ENCODE results near the gene LRCH1. TPM values are rescaled to one million over a fixed set of nuclear protein-coding genes. Genes with fewer than 3 reads are reported as not detected.
A peak's percentile ranks its signal among the peaks of the same experiment; 100 is the strongest.

LRCH1 gene
- polyA plus RNA-seq, 1 donor: 16.3 TPM

- Histone ChIP-seq H3K9me3 (ENCODE audit: control insufficient read depth, low read depth, low read length) (no peaks in the 10 kb centered on the region), H3K4me3 (ENCODE audit: low read length) (no peak overlapping the region), H3K27ac (ENCODE audit: low read length) (no peak overlapping the region), H3K36me3 (ENCODE audit: control insufficient read depth, insufficient read depth, low read length) (no peaks in the 10 kb centered on the region), H3K27me3 (ENCODE audit: control insufficient read depth, insufficient read depth, low read length) (no peaks in the 10 kb centered on the region), H3K4me1 (ENCODE audit: control insufficient read depth, insufficient read depth, low read length) (peaks cover 14% of the 10 kb centered on the region)
- WGBS (ENCODE audit: insufficient coverage, low lambda C conversion rate): 86% methylated on average over 2 of the region's 2 CpGs
- DNase-seq: no peak
These were observed 2.1 kb upstream of the LRCH1 start for GRCh38 chr13:46550822-46551221.

GRCh38 chr13:46551410-46552302 lies 1.3 kb upstream of the LRCH1 start:
- Histone ChIP-seq H3K36me3 (ENCODE audit: control insufficient read depth, insufficient read depth, low read length) (no peaks in the 10 kb centered on the region), H3K4me3 (ENCODE audit: low read length) (peak overlapping the region; percentile 86), H3K27ac (ENCODE audit: low read length) (no peak overlapping the region), H3K4me1 (ENCODE audit: control insufficient read depth, insufficient read depth, low read length) (peaks cover 14% of the 10 kb centered on the region), H3K27me3 (ENCODE audit: control insufficient read depth, insufficient read depth, low read length) (no peaks in the 10 kb centered on the region), H3K9me3 (ENCODE audit: control insufficient read depth, low read depth, low read length) (no peaks in the 10 kb centered on the region)
- peak; percentile 64 to 67 for DNase-seq
- WGBS (ENCODE audit: insufficient coverage, low lambda C conversion rate): no CpG with 5 or more reads among the region's 22 CpGs

- peak in 1 of 2 donors; percentile 27 for DNase-seq
- Histone ChIP-seq H3K36me3 (ENCODE audit: control insufficient read depth, insufficient read depth, low read length) (no peaks in the 10 kb centered on the region), H3K9me3 (ENCODE audit: control insufficient read depth, low read depth, low read length) (no peaks in the 10 kb centered on the region), H3K27me3 (ENCODE audit: control insufficient read depth, insufficient read depth, low read length) (no peaks in the 10 kb centered on the region), H3K4me1 (ENCODE audit: control insufficient read depth, insufficient read depth, low read length) (peaks cover 14% of the 10 kb centered on the region), H3K27ac (ENCODE audit: low read length) (peak overlapping the region; percentile 24), H3K4me3 (ENCODE audit: low read length) (peak overlapping the region; percentile 86)
- 60% methylated on average over 1 of the region's 12 CpGs for WGBS (ENCODE audit: insufficient coverage, low lambda C conversion rate)
These were observed 677 bp upstream of the LRCH1 start for GRCh38 chr13:46552303-46552682.

GRCh38 chr13:46553521-46553885 lies 533 bp downstream of the LRCH1 start:
- H3K27ac ChIP-seq (ENCODE audit: low read length): peak overlapping the region; percentile 83
- DNase-seq: no peak
- no peaks in the 10 kb centered on the region for H3K9me3 ChIP-seq (ENCODE audit: control insufficient read depth, low read depth, low read length)
- H3K4me3 ChIP-seq (ENCODE audit: low read length): peak overlapping the region; percentile 86
- no peaks in the 10 kb centered on the region for H3K36me3 ChIP-seq (ENCODE audit: control insufficient read depth, insufficient read depth, low read length)
- H3K27me3 ChIP-seq (ENCODE audit: control insufficient read depth, insufficient read depth, low read length): no peaks in the 10 kb centered on the region
- no CpG with 5 or more reads among the region's 34 CpGs for WGBS (ENCODE audit: insufficient coverage, low lambda C conversion rate)
- H3K4me1 ChIP-seq (ENCODE audit: control insufficient read depth, insufficient read depth, low read length): peaks cover 14% of the 10 kb centered on the region

GRCh38 chr13:46553886-46554858 lies 1.2 kb downstream of the LRCH1 start:
- Histone ChIP-seq H3K4me1 (ENCODE audit: control insufficient read depth, insufficient read depth, low read length) (peaks cover 14% of the 10 kb centered on the region), H3K36me3 (ENCODE audit: control insufficient read depth, insufficient read depth, low read length) (no peaks in the 10 kb centered on the region), H3K27ac (ENCODE audit: low read length) (peak overlapping the region; percentile 83), H3K27me3 (ENCODE audit: control insufficient read depth, insufficient read depth, low read length) (no peaks in the 10 kb centered on the region), H3K9me3 (ENCODE audit: control insufficient read depth, low read depth, low read length) (no peaks in the 10 kb centered on the region), H3K4me3 (ENCODE audit: low read length) (peak overlapping the region; percentile 86)
- peak; percentile 70 to 84 for DNase-seq
- WGBS (ENCODE audit: insufficient coverage, low lambda C conversion rate): 0% methylated on average over 2 of the region's 75 CpGs

GRCh38 chr13:46554951-46555350 lies 2.0 kb downstream of the LRCH1 start:
- Histone ChIP-seq H3K27me3 (ENCODE audit: control insufficient read depth, insufficient read depth, low read length) (no peaks in the 10 kb centered on the region), H3K36me3 (ENCODE audit: control insufficient read depth, insufficient read depth, low read length) (no peaks in the 10 kb centered on the region), H3K9me3 (ENCODE audit: control insufficient read depth, low read depth, low read length) (no peaks in the 10 kb centered on the region), H3K4me3 (ENCODE audit: low read length) (peak overlapping the region; percentile 86), H3K27ac (ENCODE audit: low read length) (peak overlapping the region; percentile 83), H3K4me1 (ENCODE audit: control insufficient read depth, insufficient read depth, low read length) (peaks cover 14% of the 10 kb centered on the region)
- peak in 1 of 2 donors; percentile 14 for DNase-seq
- no CpG with 5 or more reads among the region's 2 CpGs for WGBS (ENCODE audit: insufficient coverage, low lambda C conversion rate)

- 43% methylated on average over 1 of the region's 4 CpGs for WGBS (ENCODE audit: insufficient coverage, low lambda C conversion rate)
- no peak overlapping the region for H3K27ac ChIP-seq (ENCODE audit: low read length)
- H3K9me3 ChIP-seq (ENCODE audit: control insufficient read depth, low read depth, low read length): no peaks in the 10 kb centered on the region
- H3K4me3 ChIP-seq (ENCODE audit: low read length): no peak overlapping the region
- peaks cover 14% of the 10 kb centered on the region for H3K4me1 ChIP-seq (ENCODE audit: control insufficient read depth, insufficient read depth, low read length)
- no peak for DNase-seq
- H3K36me3 ChIP-seq (ENCODE audit: control insufficient read depth, insufficient read depth, low read length): no peaks in the 10 kb centered on the region
- no peaks in the 10 kb centered on the region for H3K27me3 ChIP-seq (ENCODE audit: control insufficient read depth, insufficient read depth, low read length)
These were observed 2.9 kb downstream of the LRCH1 start for GRCh38 chr13:46555722-46556417.

- H3K27me3 ChIP-seq (ENCODE audit: control insufficient read depth, insufficient read depth, low read length): no peaks in the 10 kb centered on the region
- H3K9me3 ChIP-seq (ENCODE audit: control insufficient read depth, low read depth, low read length): no peaks in the 10 kb centered on the region
- H3K4me3 ChIP-seq (ENCODE audit: low read length): no peak overlapping the region
- no peaks in the 10 kb centered on the region for H3K36me3 ChIP-seq (ENCODE audit: control insufficient read depth, insufficient read depth, low read length)
- peaks cover 15% of the 10 kb centered on the region for H3K4me1 ChIP-seq (ENCODE audit: control insufficient read depth, insufficient read depth, low read length)
- H3K27ac ChIP-seq (ENCODE audit: low read length): no peak overlapping the region
- no peak for DNase-seq
- 82% methylated on average over 2 of the region's 6 CpGs for WGBS (ENCODE audit: insufficient coverage, low lambda C conversion rate)
These were observed 3.4 kb downstream of the LRCH1 start for GRCh38 chr13:46556418-46556779.

- 100% methylated on average over 1 of the region's 2 CpGs for WGBS (ENCODE audit: insufficient coverage, low lambda C conversion rate)
- Histone ChIP-seq H3K36me3 (ENCODE audit: control insufficient read depth, insufficient read depth, low read length) (no peaks in the 10 kb centered on the region), H3K27me3 (ENCODE audit: control insufficient read depth, insufficient read depth, low read length) (no peaks in the 10 kb centered on the region), H3K9me3 (ENCODE audit: control insufficient read depth, low read depth, low read length) (no peaks in the 10 kb centered on the region), H3K4me3 (ENCODE audit: low read length) (no peak overlapping the region), H3K27ac (ENCODE audit: low read length) (no peak overlapping the region), H3K4me1 (ENCODE audit: control insufficient read depth, insufficient read depth, low read length) (peaks cover 7% of the 10 kb centered on the region)
- DNase-seq: no peak
These were observed 6.4 kb downstream of the LRCH1 start for GRCh38 chr13:46559272-46559805.

- Histone ChIP-seq H3K36me3 (ENCODE audit: control insufficient read depth, insufficient read depth, low read length) (no peaks in the 10 kb centered on the region), H3K4me3 (ENCODE audit: low read length) (no peak overlapping the region), H3K4me1 (ENCODE audit: control insufficient read depth, insufficient read depth, low read length) (peaks cover 3% of the 10 kb centered on the region), H3K27me3 (ENCODE audit: control insufficient read depth, insufficient read depth, low read length) (no peaks in the 10 kb centered on the region), H3K9me3 (ENCODE audit: control insufficient read depth, low read depth, low read length) (no peaks in the 10 kb centered on the region), H3K27ac (ENCODE audit: low read length) (no peak overlapping the region)
- no peak for DNase-seq
These were observed 7.8 kb downstream of the LRCH1 start for GRCh38 chr13:46560778-46561177.

Measured in large intestine (tissue), 3 donors.